SK-N-SH treated with all-trans-retinoic acid at 6 μM for 48 hours (cell line): ENCODE data around the gene SLC15A1.

Experiments
- ATAC-seq: fragments of 200-7000 bp; cut with Tn5 transposase; 3 replicates; pipeline ENCODE4 v1.9.1; 2020; ENCODE audit warnings: mild to moderate bottlenecking, moderate library complexity
- ARNTL ChIP-seq: fragments of 450-650 bp; formaldehyde crosslinking; IDR thresholded peaks from 2 replicates; pipeline ENCODE4 v1.5.0; 2020; ENCODE audit warnings: low read depth, mild to moderate bottlenecking, moderate library complexity, borderline replicate concordance
- BACH2 ChIP-seq: fragments of 250-450 bp; sonication (Bioruptor Pico); IDR thresholded peaks from 2 replicates; pipeline ENCODE4 v1.9.0; 2021; ENCODE audit warnings: mild to moderate bottlenecking, borderline replicate concordance
- CSDC2 ChIP-seq: fragments of 250-450 bp; sonication (Bioruptor Pico); IDR thresholded peaks from 2 replicates; pipeline ENCODE4 v1.5.0; 2020; ENCODE audit warnings: mild to moderate bottlenecking, moderate library complexity
- CSRNP3 ChIP-seq: fragments of 250-450 bp; sonication (Bioruptor Pico); IDR thresholded peaks from 2 replicates; pipeline ENCODE4 v1.5.1; 2021; ENCODE audit warnings: mild to moderate bottlenecking, moderate library complexity
- ESRRG ChIP-seq: fragments of 250-450 bp; sonication (Bioruptor Pico); IDR thresholded peaks from 2 replicates; pipeline ENCODE4 v1.6.1; 2021; ENCODE audit warnings: mild to moderate bottlenecking
- GLIS3 ChIP-seq: fragments of 250-450 bp; sonication (Bioruptor Pico); IDR thresholded peaks from 2 replicates; pipeline ENCODE4 v1.5.0; 2020; ENCODE audit warnings: mild to moderate bottlenecking, moderate library complexity
- ISL1 ChIP-seq: fragments of 250-450 bp; sonication (Bioruptor Pico); IDR thresholded peaks from 2 replicates; pipeline ENCODE4 v2.1.2; 2022; ENCODE audit warnings: mild to moderate bottlenecking, moderate library complexity
- OSR1 ChIP-seq: fragments of 250-450 bp; sonication (Bioruptor Pico); IDR thresholded peaks from 2 replicates; pipeline ENCODE4 v1.8.0; 2022; ENCODE audit warnings: moderate library complexity, mild to moderate bottlenecking, inconsistent platforms
- PATZ1 ChIP-seq: fragments of 250-450 bp; sonication (Bioruptor Pico); IDR thresholded peaks from 2 replicates; pipeline ENCODE4 v1.8.0; 2020; ENCODE audit warnings: mild to moderate bottlenecking, moderate library complexity, borderline replicate concordance
- POU6F1 ChIP-seq: fragments of 250-450 bp; sonication (Bioruptor Pico); IDR thresholded peaks from 2 replicates; pipeline ENCODE4 v1.8.0; 2021; ENCODE audit warnings: low read depth, mild to moderate bottlenecking, moderate library complexity, borderline replicate concordance
- PPARA ChIP-seq: fragments of 250-450 bp; sonication (Bioruptor Pico); IDR thresholded peaks from 2 replicates; pipeline ENCODE4 v1.5.0; 2020; ENCODE audit warnings: mild to moderate bottlenecking, borderline replicate concordance
- SNAI2 ChIP-seq: fragments of 250-450 bp; sonication (Bioruptor Pico); IDR thresholded peaks from 2 replicates; pipeline ENCODE4 v1.5.0; 2020; ENCODE audit warnings: mild to moderate bottlenecking, moderate library complexity
- TCF4 ChIP-seq: fragments of 250-450 bp; sonication (Bioruptor Pico); IDR thresholded peaks from 2 replicates; pipeline ENCODE4 v1.8.0; 2021; ENCODE audit warnings: mild to moderate bottlenecking, moderate library complexity, borderline replicate concordance
- TOX ChIP-seq: fragments of 250-450 bp; sonication (Bioruptor Pico); IDR thresholded peaks from 2 replicates; pipeline ENCODE4 v1.8.0; 2021; ENCODE audit warnings: mild to moderate bottlenecking, moderate library complexity, borderline replicate concordance
- TSHZ2 ChIP-seq: fragments of 250-450 bp; sonication (Bioruptor Pico); IDR thresholded peaks from 2 replicates; pipeline ENCODE4 v1.5.0; 2020; ENCODE audit warnings: mild to moderate bottlenecking, moderate library complexity
- ZC3H10 ChIP-seq: fragments of 250-450 bp; sonication (Bioruptor Pico); IDR thresholded peaks from 2 replicates; pipeline ENCODE4 v1.5.1; 2021; ENCODE audit warnings: mild to moderate bottlenecking, moderate library complexity
- ZFP3 ChIP-seq: fragments of 250-450 bp; sonication (Bioruptor Pico); IDR thresholded peaks from 2 replicates; pipeline ENCODE4 v1.5.0; 2020; ENCODE audit warnings: mild to moderate bottlenecking, moderate library complexity
- ZFP30 ChIP-seq: fragments of 450-650 bp; formaldehyde crosslinking; IDR thresholded peaks from 2 replicates; pipeline ENCODE4 v1.5.0; 2022; ENCODE audit warnings: mild to moderate bottlenecking, moderate library complexity
- ZNF70 ChIP-seq: fragments of 450-650 bp; formaldehyde crosslinking; IDR thresholded peaks from 2 replicates; pipeline ENCODE4 v1.5.0; 2020; ENCODE audit warnings: mild to moderate bottlenecking, moderate library complexity

The SLC15A1 gene

GRCh38 chr13:98697791-98698190 is 54.7 kb downstream of the SLC15A1 start:
- no peak for ATAC-seq
- TF ChIP-seq TCF4 (no peak), PATZ1 (no peak), POU6F1 (CRISPR knock-in tag) (no peak), BACH2 (CRISPR knock-in tag) (no peak)
- TF ChIP-seq, all 23 proteins: peak for 0

GRCh38 chr13:98693756-98694155 is 58.7 kb downstream of the SLC15A1 start:
- TF ChIP-seq ZNF70 (CRISPR knock-in tag) (no peak), PATZ1 (no peak), TSHZ2 (CRISPR knock-in tag) (no peak), ESRRG (CRISPR knock-in tag) (no peak), TOX (CRISPR knock-in tag) (no peak), BACH2 (CRISPR knock-in tag) (no peak), ISL1 (CRISPR knock-in tag) (no peak), GLIS3 (no peak), CSDC2 (CRISPR knock-in tag) (no peak), TCF4 (no peak), ZFP3 (CRISPR knock-in tag) (no peak), ZFP30 (CRISPR knock-in tag) (no peak), SNAI2 (CRISPR knock-in tag) (no peak)
- ATAC-seq: no peak

GRCh38 chr13:98691360-98691759 is 61.1 kb downstream of the SLC15A1 start:
- TF ChIP-seq ZC3H10: no peak
- TF ChIP-seq OSR1 (CRISPR knock-in tag): no peak
- no peak for TF ChIP-seq CSDC2 (CRISPR knock-in tag)
- no peak for TF ChIP-seq ESRRG (CRISPR knock-in tag)
- TF ChIP-seq BACH2 (CRISPR knock-in tag): no peak
- no peak for TF ChIP-seq ARNTL (CRISPR knock-in tag)
- TF ChIP-seq PPARA (CRISPR knock-in tag): no peak
- TF ChIP-seq PATZ1: no peak
- ATAC-seq: no peak

GRCh38 chr13:98690348-98691022 is 62.0 kb downstream of the SLC15A1 start:
- ATAC-seq: no peak
- TF ChIP-seq ZFP3 (CRISPR knock-in tag): no peak
- no peak for TF ChIP-seq ZC3H10
- no peak for TF ChIP-seq ZFP30 (CRISPR knock-in tag)
- no peak for TF ChIP-seq CSRNP3 (CRISPR knock-in tag)
- TF ChIP-seq TOX (CRISPR knock-in tag): no peak
- TF ChIP-seq OSR1 (CRISPR knock-in tag): no peak
- no peak for TF ChIP-seq TSHZ2 (CRISPR knock-in tag)
- no peak for TF ChIP-seq CSDC2 (CRISPR knock-in tag)
- TF ChIP-seq ISL1 (CRISPR knock-in tag): no peak
